Dendritic cell treated with granulocyte-macrophage colony-stimulating factor and Interleukin-4, amounts not matched to agents 40 ng/mL and 50 ng/mL, for 4 days (primary cell): Measurements from ENCODE around the gene CDC14A.

Source experiments
- H3K27ac Mint-ChIP-seq: one replicate; pipeline ENCODE4 v1.8.0; 2022; ENCODE audit warnings: mild to moderate bottlenecking, mixed read lengths
- H3K27me3 Mint-ChIP-seq: one replicate; pipeline ENCODE4 v1.8.0; 2022; ENCODE audit warnings: mild to moderate bottlenecking, mixed read lengths
- H3K36me3 Mint-ChIP-seq: one replicate; pipeline ENCODE4 v1.8.0; 2022; ENCODE audit warnings: low read depth, mixed read lengths
- H3K4me1 Mint-ChIP-seq: one replicate; pipeline ENCODE4 v1.8.0; 2022; ENCODE audit warnings: low read depth, mixed read lengths
- H3K4me3 Mint-ChIP-seq: one replicate; pipeline ENCODE4 v1.8.0; 2022; ENCODE audit warnings: mild to moderate bottlenecking, moderate library complexity, mixed read lengths
- H3K9me3 Mint-ChIP-seq: one replicate; pipeline ENCODE4 v1.8.0; 2022; ENCODE audit warnings: mixed read lengths
- intact Hi-C: fragments of 100-400 bp; cut with micrococcal nuclease; formaldehyde crosslinking; loops from one replicate; pipeline ENCODE4 v1.15.0; 2022

The CDC14A gene

GRCh38 chr1:100441146-100441545 lies 88.8 kb downstream of the CDC14A start:
- H3K27ac Mint-ChIP-seq = no peak overlapping the region
- intact Hi-C loops = no loop called here

DNA sequence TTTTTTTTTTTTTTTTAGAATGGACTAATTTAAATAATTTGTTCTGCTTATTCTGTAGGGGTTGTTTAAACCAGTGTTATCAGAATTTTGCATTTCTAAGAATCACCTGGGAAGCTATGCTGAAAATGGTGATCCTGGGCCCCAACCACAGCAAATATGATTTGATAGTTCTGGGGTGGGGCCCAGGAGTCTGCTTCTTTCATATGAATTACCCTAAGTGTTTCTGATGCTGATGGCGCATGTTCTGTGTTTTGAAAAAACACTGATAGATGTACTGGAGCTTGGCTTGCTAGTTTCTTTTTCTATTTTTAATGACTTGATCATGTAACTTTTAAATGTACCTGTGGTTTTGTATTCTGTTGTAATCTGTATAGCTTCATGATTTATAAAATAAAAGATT lies 89.3 kb downstream of the CDC14A start:
- no peak overlapping the region for H3K27ac Mint-ChIP-seq
- no peaks in the 10 kb centered on the region for H3K27me3 Mint-ChIP-seq
- no peak overlapping the region for H3K4me3 Mint-ChIP-seq
- no peaks in the 10 kb centered on the region for H3K9me3 Mint-ChIP-seq
- peaks cover 5% of the 10 kb centered on the region for H3K4me1 Mint-ChIP-seq
- H3K36me3 Mint-ChIP-seq = peaks cover 32% of the 10 kb centered on the region
- intact Hi-C loops = no loop called here

More at GRCh38 chr1:100441146-100441545, 88.8 kb downstream of the CDC14A start:
- no peaks in the 10 kb centered on the region for H3K9me3 Mint-ChIP-seq
- no peak overlapping the region for H3K4me3 Mint-ChIP-seq
- no peaks in the 10 kb centered on the region for H3K27me3 Mint-ChIP-seq
- H3K36me3 Mint-ChIP-seq = peaks cover 33% of the 10 kb centered on the region
- peaks cover 5% of the 10 kb centered on the region for H3K4me1 Mint-ChIP-seq

DNA sequence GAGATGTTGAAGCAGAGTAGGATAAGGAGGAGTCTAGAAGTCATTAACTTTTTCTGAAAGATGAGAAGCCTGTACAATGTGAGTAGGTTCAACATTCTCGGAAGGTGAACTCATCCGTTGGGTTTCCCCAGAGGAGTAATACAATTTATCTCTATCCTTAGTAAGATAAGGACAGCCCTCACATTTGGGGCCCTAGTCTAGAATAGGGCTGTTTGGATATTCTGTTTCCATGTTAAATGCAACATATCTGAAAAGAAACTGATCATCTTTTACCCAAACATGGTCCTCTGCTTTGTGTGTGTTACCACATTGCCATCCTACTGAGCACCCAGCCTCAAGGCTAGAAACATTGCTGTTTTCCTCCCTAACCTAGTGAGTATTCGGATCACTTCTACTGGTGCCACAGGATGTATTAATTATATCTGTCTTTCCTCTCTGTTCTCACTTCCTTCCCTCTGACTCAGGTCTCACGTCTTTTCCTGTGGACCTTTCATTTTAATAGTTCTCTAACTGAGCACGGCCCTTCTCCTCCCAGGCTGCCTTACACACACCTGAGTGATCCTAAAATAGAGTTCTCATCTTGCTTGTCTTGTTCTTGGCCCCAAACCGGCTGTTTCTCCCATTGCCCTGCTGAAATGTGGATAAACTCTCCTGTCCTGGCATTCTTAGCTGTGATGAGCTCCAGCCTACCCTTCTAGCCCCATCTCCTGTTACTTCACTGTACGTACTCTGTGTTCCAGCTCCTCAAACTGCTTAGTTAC lies 91.7 kb downstream of the CDC14A start:
- Mint-ChIP-seq H3K4me3 (no peak overlapping the region), H3K27me3 (no peaks in the 10 kb centered on the region), H3K36me3 (peaks cover 28% of the 10 kb centered on the region), H3K4me1 (peaks cover 5% of the 10 kb centered on the region), H3K27ac (no peak overlapping the region), H3K9me3 (no peaks in the 10 kb centered on the region)
- intact Hi-C loops = no loop called here

- Mint-ChIP-seq H3K36me3 (peaks cover 41% of the 10 kb centered on the region), H3K9me3 (no peaks in the 10 kb centered on the region), H3K27me3 (no peaks in the 10 kb centered on the region), H3K27ac (no peak overlapping the region), H3K4me1 (peaks cover 5% of the 10 kb centered on the region), H3K4me3 (no peak overlapping the region)
- intact Hi-C loops = no loop called here
Observed at GRCh38 chr1:100445565-100445964, 93.3 kb downstream of the CDC14A start.

DNA sequence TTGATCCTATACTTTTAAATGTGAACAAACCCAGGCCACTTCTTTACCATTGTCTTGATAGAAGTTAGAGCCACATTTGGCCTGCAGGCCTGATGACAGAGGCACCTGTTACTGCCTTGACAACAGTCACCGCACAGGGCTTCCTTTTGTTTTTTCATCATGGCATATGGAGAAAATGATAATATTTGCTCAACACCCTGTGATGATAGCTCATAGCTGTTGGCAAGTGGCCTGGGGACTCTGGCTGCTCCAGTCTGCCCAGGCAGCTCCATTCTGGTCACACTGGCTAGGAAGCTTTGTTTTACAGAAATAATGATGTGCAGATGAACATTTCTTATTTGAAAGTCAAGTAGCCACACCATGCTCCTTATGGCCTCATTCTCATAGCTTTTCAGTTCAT lies 96.1 kb downstream of the CDC14A start:
- Mint-ChIP-seq H3K4me3 (no peak overlapping the region), H3K27ac (no peak overlapping the region)
- intact Hi-C loops = no loop called here

DNA sequence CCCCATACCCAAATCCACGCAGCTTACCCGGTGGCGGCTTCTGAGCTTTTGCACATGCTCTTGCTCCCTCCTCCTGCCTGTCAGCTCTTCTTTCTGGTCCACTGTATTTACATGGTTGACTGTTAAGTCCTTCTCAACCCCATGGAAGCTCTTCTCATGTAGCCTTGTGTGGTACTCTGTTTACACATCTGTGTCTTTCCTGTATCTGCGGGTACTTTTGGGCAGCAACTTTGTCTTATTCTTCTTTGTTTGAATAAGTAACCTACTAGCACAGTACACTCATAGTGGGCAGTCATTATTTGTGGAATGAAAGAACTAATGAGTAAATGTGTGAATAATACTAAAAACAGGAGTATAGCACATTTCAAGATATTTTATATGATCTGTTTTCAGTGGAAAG lies 97.2 kb downstream of the CDC14A start:
- intact Hi-C loops = no loop called here

More for the DNA sequence above, 96.1 kb downstream of the CDC14A start:
- H3K27me3 Mint-ChIP-seq = no peaks in the 10 kb centered on the region
- H3K4me1 Mint-ChIP-seq = peaks cover 5% of the 10 kb centered on the region
- no peaks in the 10 kb centered on the region for H3K9me3 Mint-ChIP-seq
- peaks cover 45% of the 10 kb centered on the region for H3K36me3 Mint-ChIP-seq

GRCh38 chr1:100452641-100453040 lies 100.3 kb downstream of the CDC14A start:
- H3K4me3 Mint-ChIP-seq = no peak overlapping the region
- no peaks in the 10 kb centered on the region for H3K9me3 Mint-ChIP-seq
- H3K36me3 Mint-ChIP-seq = peaks cover 26% of the 10 kb centered on the region
- no peak overlapping the region for H3K27ac Mint-ChIP-seq
- intact Hi-C loops = loop anchor here (10.0 kb wide), 1 partner anchor 328 kb away; no protein-coding TSS in a partner anchor
- H3K4me1 Mint-ChIP-seq = no peaks in the 10 kb centered on the region
- H3K27me3 Mint-ChIP-seq = no peaks in the 10 kb centered on the region

More for the DNA sequence above, 97.2 kb downstream of the CDC14A start:
- no peak overlapping the region for H3K27ac Mint-ChIP-seq
- no peaks in the 10 kb centered on the region for H3K9me3 Mint-ChIP-seq
- peaks cover 37% of the 10 kb centered on the region for H3K36me3 Mint-ChIP-seq
- H3K4me1 Mint-ChIP-seq = no peaks in the 10 kb centered on the region
- H3K27me3 Mint-ChIP-seq = no peaks in the 10 kb centered on the region
- H3K4me3 Mint-ChIP-seq = no peak overlapping the region

DNA sequence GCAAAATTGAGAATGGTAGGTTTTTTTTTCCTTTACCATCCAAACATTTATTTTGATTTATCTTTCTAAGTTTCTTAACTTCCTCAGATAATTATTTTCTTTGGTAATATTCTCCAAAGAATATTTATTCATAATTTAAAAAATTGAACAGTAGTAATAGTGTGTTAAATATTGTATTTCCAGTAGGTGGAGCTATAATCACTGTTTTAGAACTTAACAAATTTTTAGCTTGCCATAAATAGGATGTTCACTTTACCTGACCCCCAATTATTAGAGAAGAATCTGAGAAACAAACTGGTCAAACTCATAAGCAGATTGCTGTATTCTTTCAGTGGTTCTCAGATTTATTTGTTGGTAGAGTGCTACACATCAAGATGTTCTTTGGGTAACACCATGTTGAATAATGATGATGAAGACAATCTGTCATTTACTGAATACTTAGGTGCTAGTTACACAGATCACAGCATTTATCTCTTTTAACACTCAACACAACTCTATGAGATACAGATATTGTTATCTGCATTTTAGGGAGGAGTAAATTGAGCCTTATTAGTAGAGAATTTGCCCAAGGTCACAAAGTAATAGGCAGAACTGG lies 103.3 kb downstream of the CDC14A start:
- intact Hi-C loops = loop anchor here (5.0 to 10.0 kb wide), 2 partner anchors 178 to 331 kb away; no protein-coding TSS in a partner anchor
- no peaks in the 10 kb centered on the region for H3K27me3 Mint-ChIP-seq
- no peaks in the 10 kb centered on the region for H3K9me3 Mint-ChIP-seq
- H3K4me1 Mint-ChIP-seq = no peaks in the 10 kb centered on the region
- H3K4me3 Mint-ChIP-seq = no peak overlapping the region
- H3K27ac Mint-ChIP-seq = no peak overlapping the region
- H3K36me3 Mint-ChIP-seq = peaks cover 13% of the 10 kb centered on the region

DNA sequence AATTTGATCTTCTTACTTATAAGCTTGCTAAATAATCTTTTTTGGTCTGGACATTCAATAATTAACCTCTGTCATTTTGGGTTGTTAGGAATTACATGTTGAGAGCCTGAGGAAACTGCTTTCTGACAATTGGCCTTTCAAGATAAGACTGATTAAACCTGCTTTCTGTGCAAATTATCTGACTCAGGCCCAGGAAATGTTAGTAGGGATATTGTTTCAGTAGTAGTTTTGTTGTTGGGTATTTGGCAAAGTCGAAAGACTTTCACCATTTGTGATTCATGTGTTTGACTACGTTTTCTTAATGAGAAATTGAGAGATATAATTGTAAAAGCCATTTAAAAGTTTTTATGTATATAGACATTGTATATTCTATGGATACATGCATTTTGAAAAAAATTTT lies 104.6 kb downstream of the CDC14A start:
- intact Hi-C loops = loop anchor here (5.0 to 10.0 kb wide), 2 partner anchors 180 to 332 kb away; no protein-coding TSS in a partner anchor
- no peak overlapping the region for H3K27ac Mint-ChIP-seq
- H3K27me3 Mint-ChIP-seq = no peaks in the 10 kb centered on the region
- no peak overlapping the region for H3K4me3 Mint-ChIP-seq
- H3K9me3 Mint-ChIP-seq = no peaks in the 10 kb centered on the region
- no peaks in the 10 kb centered on the region for H3K4me1 Mint-ChIP-seq
- H3K36me3 Mint-ChIP-seq = peaks cover 7% of the 10 kb centered on the region

DNA sequence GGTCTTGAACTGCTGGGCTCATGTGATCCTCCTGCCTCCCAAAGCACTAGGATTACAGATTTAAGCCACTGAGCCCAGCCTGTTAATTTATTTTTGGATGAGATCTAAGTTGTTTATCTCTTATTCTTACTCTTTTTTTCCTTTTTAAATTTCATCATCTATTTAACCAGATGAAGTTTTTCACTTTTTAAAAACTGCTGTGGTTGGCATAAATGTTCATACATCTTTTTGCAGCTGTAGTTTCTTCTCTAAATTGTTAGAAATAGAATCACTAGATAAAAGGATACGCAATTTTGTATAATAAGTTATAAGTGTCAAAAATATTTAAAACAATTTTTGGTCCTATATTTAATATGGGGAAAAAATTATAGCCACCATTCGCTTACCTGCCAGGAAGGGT lies 105.4 kb downstream of the CDC14A start:
- intact Hi-C loops = loop anchor here (5.0 to 10.0 kb wide), 2 partner anchors 180 to 333 kb away; no protein-coding TSS in a partner anchor
- H3K27me3 Mint-ChIP-seq = no peaks in the 10 kb centered on the region
- no peak overlapping the region for H3K27ac Mint-ChIP-seq
- H3K4me3 Mint-ChIP-seq = no peak overlapping the region
- H3K4me1 Mint-ChIP-seq = no peaks in the 10 kb centered on the region
- peaks cover 10% of the 10 kb centered on the region for H3K36me3 Mint-ChIP-seq
- H3K9me3 Mint-ChIP-seq = no peaks in the 10 kb centered on the region

DNA sequence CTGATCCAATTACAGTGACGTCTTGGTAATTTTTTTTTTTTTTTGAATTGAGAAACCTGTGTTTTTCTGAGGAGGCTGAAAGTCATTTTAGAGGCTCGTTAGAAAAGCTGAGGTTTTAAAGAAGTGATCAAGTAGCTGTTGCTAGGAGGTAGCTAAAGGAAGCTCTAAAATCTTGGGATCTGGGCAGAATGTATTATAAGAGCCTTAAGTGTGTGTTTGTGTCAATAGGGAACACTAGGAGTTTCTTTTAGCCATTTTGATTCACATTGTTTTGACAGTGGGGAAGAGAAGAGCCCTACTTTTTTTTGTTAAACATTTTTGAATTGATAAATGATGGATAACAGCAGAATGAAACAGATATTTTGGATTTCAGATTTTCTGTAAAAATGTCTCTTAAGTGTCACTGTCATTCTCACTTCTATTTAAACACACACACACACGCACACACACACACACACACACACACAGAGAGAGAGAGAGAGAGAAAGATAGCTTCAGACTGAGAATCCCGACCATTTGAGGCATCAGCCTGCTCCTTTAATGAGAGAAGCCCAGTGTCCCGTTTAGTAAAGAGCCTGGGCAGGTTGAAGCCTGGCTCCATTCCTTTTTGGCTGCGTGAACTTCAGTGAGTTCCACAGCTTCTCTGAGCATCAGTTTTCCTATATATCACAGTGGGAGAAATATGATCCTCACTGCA lies 106.5 kb downstream of the CDC14A start:
- H3K27ac Mint-ChIP-seq = no peak overlapping the region
- H3K27me3 Mint-ChIP-seq = no peaks in the 10 kb centered on the region
- H3K36me3 Mint-ChIP-seq = peaks cover 17% of the 10 kb centered on the region
- peaks cover 3% of the 10 kb centered on the region for H3K4me1 Mint-ChIP-seq
- no peak overlapping the region for H3K4me3 Mint-ChIP-seq
- H3K9me3 Mint-ChIP-seq = no peaks in the 10 kb centered on the region
- intact Hi-C loops = loop anchor here (1.0 to 10.0 kb wide), 3 partner anchors 182 to 651 kb away; no protein-coding TSS in a partner anchor

DNA sequence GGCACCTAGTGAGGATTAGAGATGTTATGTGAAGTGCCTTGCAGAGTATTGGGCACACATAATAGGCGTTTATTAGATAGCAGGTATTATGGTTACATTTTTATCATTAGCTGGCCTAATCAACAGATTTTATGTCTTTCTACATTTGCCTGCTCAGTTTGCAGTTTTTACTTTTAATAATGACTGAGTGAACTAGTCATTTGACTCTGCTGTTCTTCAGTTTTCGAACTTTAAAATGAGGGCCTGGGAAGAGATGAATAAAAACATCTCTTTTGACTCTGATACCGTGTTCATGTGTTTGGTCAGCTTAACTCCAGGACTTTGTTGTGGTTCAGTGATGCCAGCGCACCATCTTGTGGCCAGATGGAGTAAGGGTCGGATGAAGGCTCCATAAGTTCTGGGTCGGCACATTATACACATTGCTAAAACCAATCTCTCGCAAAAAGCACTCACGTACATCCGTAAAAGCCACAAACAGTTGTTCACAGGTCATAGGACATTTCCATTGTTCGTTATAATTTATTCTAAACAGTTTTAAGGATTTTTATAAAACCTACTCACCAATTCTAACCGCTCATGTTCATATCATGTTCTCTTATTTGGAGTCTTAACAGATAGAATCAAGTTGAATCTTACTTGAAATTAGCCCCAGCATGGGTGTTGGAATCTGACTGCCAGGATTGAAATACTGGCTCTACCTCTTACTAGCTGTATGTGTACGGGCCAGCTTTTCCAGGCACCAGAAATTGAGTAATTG lies 107.2 kb downstream of the CDC14A start:
- Mint-ChIP-seq H3K27ac (no peak overlapping the region), H3K4me1 (peaks cover 9% of the 10 kb centered on the region), H3K4me3 (no peak overlapping the region), H3K36me3 (peaks cover 17% of the 10 kb centered on the region), H3K9me3 (no peaks in the 10 kb centered on the region), H3K27me3 (no peaks in the 10 kb centered on the region)
- intact Hi-C loops = loop anchor here (1.0 to 10.0 kb wide), 5 partner anchors 83 to 651 kb away; no protein-coding TSS in a partner anchor

DNA sequence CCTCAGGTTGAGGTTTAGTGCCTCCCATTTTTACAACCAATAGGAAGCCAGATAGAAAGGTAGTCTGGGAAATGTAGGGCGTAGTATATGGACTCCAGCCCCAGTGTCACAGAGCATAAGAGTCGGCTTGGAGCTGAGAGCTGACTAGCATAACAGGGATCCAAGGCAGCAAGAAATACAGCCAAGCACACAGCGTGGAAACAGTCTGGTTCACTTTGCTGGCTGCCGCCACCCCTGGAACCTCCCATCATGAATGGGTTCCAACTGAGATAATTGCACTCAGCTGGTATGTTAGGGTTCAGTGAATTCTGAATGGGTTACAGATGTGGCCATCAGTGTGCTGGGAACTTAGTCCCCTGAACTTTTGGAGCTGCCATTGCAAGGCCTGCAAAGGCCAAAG lies 108.9 kb downstream of the CDC14A start:
- Mint-ChIP-seq H3K36me3 (peaks cover 17% of the 10 kb centered on the region), H3K27me3 (no peaks in the 10 kb centered on the region), H3K4me3 (no peak overlapping the region), H3K4me1 (peaks cover 9% of the 10 kb centered on the region), H3K9me3 (no peaks in the 10 kb centered on the region), H3K27ac (no peak overlapping the region)
- intact Hi-C loops = loop anchor here (5.0 kb wide), 2 partner anchors 81 to 146 kb away; no protein-coding TSS in a partner anchor
